ENCODE results near the gene CCNY.

GRCh38 chr10:35492386-35493195, 156.3 kb downstream of the CCNY start:
- TF ChIP-seq CTCF (IDR thresholded peaks at IDR 0.05): no peak
- no peak for TF ChIP-seq POLR2A (IDR thresholded peaks at IDR 0.05)
